IMR-90 (cell line): ENCODE results near the gene KAZN. TPM values are rescaled to one million over a fixed set of nuclear protein-coding genes. Genes with fewer than 3 reads are reported as not detected.

Experiments used
- ATAC-seq: fragments of 200-7000 bp; cut with Tn5 transposase; 2 replicates; pipeline ENCODE4 v1.9.1; 2020; ENCODE audit warnings: low read depth, mild to moderate bottlenecking, moderate library complexity
- BruUV-seq: library from RNA; stranded (reverse); fragments of 400-500 nt; replicated peaks from 2 replicates; lab custom pipeline; 2021; lab: Mats Ljungman, UMichigan
- CTCF ChIA-PET: fragments of 300-600 bp; formaldehyde crosslinking; extraction: SDS; loops from one replicate; lab custom pipeline; 2021; ENCODE audit warnings: antibody characterized with exemption; lab: Yijun Ruan, JAX
- POLR2A ChIA-PET: fragments of 300-600 bp; sonication (Branson Sonifier 250); formaldehyde crosslinking; loops from one replicate; lab custom pipeline; 2022; ENCODE audit warnings: antibody characterized with exemption; ENCODE audit not compliant: unreplicated experiment; lab: Charles Lee
- DNase-seq: peaks from one replicate; pipeline ENCODE4 v3.0.0; 2013
- H2AFZ ChIP-seq: replicated peaks from 2 replicates; pipeline ENCODE3; 2013; ENCODE audit warnings: low read length, mild to moderate bottlenecking; ENCODE audit not compliant: poor library complexity
- H2AK5ac ChIP-seq: 2 replicates; pipeline ENCODE4 v1.6.1; 2013; ENCODE audit warnings: low read depth, low read length, inconsistent platforms
- H2AK9ac ChIP-seq: replicated peaks from 2 replicates; pipeline ENCODE3; 2013; ENCODE audit warnings: mild to moderate bottlenecking, low read depth, low read length, moderate library complexity; ENCODE audit not compliant: poor library complexity
- H2BK120ac ChIP-seq: 2 replicates; pipeline ENCODE4 v1.6.1; 2013; ENCODE audit warnings: low read depth, low read length, inconsistent platforms
- H2BK15ac ChIP-seq: 3 replicates; pipeline ENCODE4 v1.6.1; 2013; ENCODE audit warnings: low read depth, low read length, inconsistent platforms
- H2BK20ac ChIP-seq: 2 replicates; pipeline ENCODE4 v1.6.1; 2013; ENCODE audit warnings: low read depth, mild to moderate bottlenecking, inconsistent platforms, low read length, moderate library complexity
- H2BK5ac ChIP-seq: 2 replicates; pipeline ENCODE4 v1.6.1; 2013; ENCODE audit warnings: mild to moderate bottlenecking, low read depth, low read length, inconsistent platforms; ENCODE audit not compliant: poor library complexity, severe bottlenecking
- H3K14ac ChIP-seq: replicated peaks from 2 replicates; pipeline ENCODE4 v1.6.1; 2013; ENCODE audit warnings: low read depth, low read length, inconsistent platforms
- H3K18ac ChIP-seq: 2 replicates; pipeline ENCODE4 v1.6.1; 2013; ENCODE audit warnings: low read depth, low read length, control low read depth
- H3K23ac ChIP-seq: 2 replicates; pipeline ENCODE4 v1.6.1; 2013; ENCODE audit warnings: low read depth, low read length, inconsistent platforms
- H3K27ac ChIP-seq: 2 replicates; pipeline ENCODE4 v1.5.1; 2013; ENCODE audit warnings: mild to moderate bottlenecking, control low read depth, low read length; ENCODE audit not compliant: insufficient read depth
- H3K27me3 ChIP-seq: 2 replicates; pipeline ENCODE4 v1.6.1; 2013; ENCODE audit warnings: low read length; ENCODE audit not compliant: control insufficient read depth, insufficient read depth
- H3K36me3 ChIP-seq: 2 replicates; pipeline ENCODE4 v1.6.1; 2013; ENCODE audit warnings: low read length, mixed read lengths; ENCODE audit not compliant: control insufficient read depth, insufficient read depth
- H3K4ac ChIP-seq: 2 replicates; pipeline ENCODE4 v1.6.1; 2013; ENCODE audit warnings: low read depth, low read length, inconsistent platforms
- H3K4me1 ChIP-seq: 2 replicates; pipeline ENCODE4 v1.6.1; 2013; ENCODE audit warnings: low read length, mixed read lengths; ENCODE audit not compliant: control insufficient read depth, insufficient read depth
- H3K4me2 ChIP-seq: 2 replicates; pipeline ENCODE4 v1.6.1; 2013; ENCODE audit warnings: low read depth, mild to moderate bottlenecking, control low read depth, low read length, moderate library complexity
- H3K4me3 ChIP-seq: 2 replicates; pipeline ENCODE4 v1.5.1; 2013; ENCODE audit warnings: low read depth, mild to moderate bottlenecking, control low read depth, low read length, moderate library complexity; ENCODE audit not compliant: insufficient read depth
- H3K56ac ChIP-seq: 2 replicates; pipeline ENCODE4 v1.6.1; 2013; ENCODE audit warnings: low read length, inconsistent platforms; ENCODE audit not compliant: insufficient read depth; ENCODE audit errors: extremely low read depth
- H3K79me1 ChIP-seq, 2 experiments: 2 replicates each; pipeline ENCODE4 v1.6.1; 2013; ENCODE audit warnings: low read length in 2 of 2, inconsistent platforms in 1 of 2, low read depth in 1 of 2
- H3K9ac ChIP-seq: 2 replicates; pipeline ENCODE4 v1.6.1; 2013; ENCODE audit warnings: low read depth, low read length, control low read depth
- H3K9me1 ChIP-seq: 2 replicates; pipeline ENCODE4 v1.6.1; 2013; ENCODE audit warnings: low read length, inconsistent platforms; ENCODE audit not compliant: insufficient read depth
- H3K9me3 ChIP-seq: 2 replicates; pipeline ENCODE4 v1.6.1; 2013; ENCODE audit warnings: low read length; ENCODE audit not compliant: control insufficient read depth, insufficient read depth
- H4K20me1 ChIP-seq: 2 replicates; pipeline ENCODE4 v1.6.1; 2013; ENCODE audit warnings: low read length, inconsistent platforms; ENCODE audit not compliant: insufficient read depth
- H4K5ac ChIP-seq: 2 replicates; pipeline ENCODE4 v1.6.1; 2013; ENCODE audit warnings: mild to moderate bottlenecking, low read depth, low read length, control low read depth
- H4K8ac ChIP-seq, 2 experiments: 2 replicates each; pipeline ENCODE4 v1.6.1; 2013; ENCODE audit warnings: low read depth in 2 of 2, low read length in 2 of 2, control low read depth in 1 of 2, inconsistent platforms in 1 of 2
- H4K91ac ChIP-seq: 2 replicates; pipeline ENCODE4 v1.6.1; 2013; ENCODE audit warnings: low read depth, low read length, inconsistent platforms; ENCODE audit not compliant: insufficient read depth
- BHLHE40 ChIP-seq: fragments of 150-350 bp; IDR thresholded peaks from 2 replicates; pipeline ENCODE4 v1.6.1; 2016; ENCODE audit warnings: mild to moderate bottlenecking, low read depth, low read length
- CEBPB ChIP-seq: IDR thresholded peaks from 2 replicates; pipeline ENCODE4 v1.6.1; 2012; ENCODE audit warnings: low read depth, low read length, improper control_type of control experiment
- CHD1 ChIP-seq: IDR thresholded peaks from 2 replicates; pipeline ENCODE4 v1.6.1; 2012; ENCODE audit warnings: low read depth, low read length, improper control_type of control experiment
- ELK1 ChIP-seq: fragments of 150-350 bp; IDR thresholded peaks from 2 replicates; pipeline ENCODE4 v1.6.1; 2016; ENCODE audit warnings: low read depth, mild to moderate bottlenecking, low read length, moderate library complexity, borderline replicate concordance
- FOS ChIP-seq: fragments of 150-350 bp; IDR thresholded peaks from 2 replicates; pipeline ENCODE4 v1.6.1; 2016; ENCODE audit warnings: low read depth, low read length
- MAFK ChIP-seq: IDR thresholded peaks from 2 replicates; pipeline ENCODE4 v1.6.1; 2012; ENCODE audit warnings: low read depth, low read length, improper control_type of control experiment
- MAZ ChIP-seq: IDR thresholded peaks from 2 replicates; pipeline ENCODE4 v1.6.1; 2012; ENCODE audit warnings: low read depth, mild to moderate bottlenecking, low read length, improper control_type of control experiment, moderate library complexity, borderline replicate concordance
- MXI1 ChIP-seq: IDR thresholded peaks from 2 replicates; pipeline ENCODE4 v1.6.1; 2012; ENCODE audit warnings: low read depth, mild to moderate bottlenecking, low read length, moderate library complexity, borderline replicate concordance
- NFE2L2 ChIP-seq: fragments of 150-350 bp; IDR thresholded peaks from 2 replicates; pipeline ENCODE4 v1.6.1; 2016; ENCODE audit warnings: low read depth, mild to moderate bottlenecking, low read length
- POLR2A ChIP-seq: IDR thresholded peaks from 2 replicates; pipeline ENCODE4 v1.6.1; 2012; ENCODE audit warnings: mild to moderate bottlenecking, low read depth, low read length
- RAD21 ChIP-seq: IDR thresholded peaks from 2 replicates; pipeline ENCODE4 v1.6.1; 2012; ENCODE audit warnings: low read length, improper control_type of control experiment
- RCOR1 ChIP-seq: IDR thresholded peaks from 2 replicates; pipeline ENCODE4 v1.6.1; 2012; ENCODE audit warnings: mild to moderate bottlenecking, low read length, improper control_type of control experiment; ENCODE audit not compliant: insufficient replicate concordance
- RFX5 ChIP-seq: IDR thresholded peaks from 2 replicates; pipeline ENCODE4 v1.8.0; 2012; ENCODE audit warnings: low read depth, mild to moderate bottlenecking, low read length, moderate library complexity
- SMC3 ChIP-seq: fragments of 150-350 bp; IDR thresholded peaks from 2 replicates; pipeline ENCODE4 v1.6.1; 2016; ENCODE audit warnings: low read depth, mild to moderate bottlenecking, antibody characterized with exemption, low read length, moderate library complexity
- WGBS, 2 experiments: methylation state at CpG; one replicate each; pipeline versions ENCODE4 v1.1.5 to v1.1.7; 2013; ENCODE audit warnings: missing lambda C conversion rate in 2 of 2; ENCODE audit not compliant: insufficient read length in 1 of 2; ENCODE audit errors: extremely low coverage in 2 of 2; 5-methylcytosine and 5-hydroxymethylcytosine counted together
- dilution Hi-C: fragments of 300-500 bp; cut with HindIII; formaldehyde crosslinking; loops from one replicate; pipeline ENCODE4 v1.14.3; 2018; ENCODE audit warnings: low sequenced_read_pairs; ENCODE audit not compliant: unreplicated experiment
- in situ Hi-C: fragments of 300-500 bp; cut with MboI; formaldehyde crosslinking; loops from 3 replicates; pipeline ENCODE4 v1.14.3; 2019; ENCODE audit warnings: low sequenced_read_pairs, inconsistent platforms, mixed read lengths
- intact Hi-C: fragments of 100-400 bp; cut with micrococcal nuclease; formaldehyde crosslinking; loops from 2 replicates; pipeline ENCODE4 v1.10.0; 2022
- polyA plus RNA-seq, 3 experiments: library from polyadenylated mRNA; depleted of rRNA; stranded (reverse); fragments of >200 nt; gene quantifications; 2 replicates each; pipeline ENCODE4 v1.2.3, GENCODE V29; 2012; ENCODE audit warnings: low replicate concordance in 1 of 3
- total RNA-seq: library from RNA; depleted of rRNA; stranded (reverse); fragments of >200 nt; gene quantifications from 2 replicates; pipeline ENCODE4 v1.2.3, GENCODE V29; 2012
- TF ChIP-seq, protein P1 (sequence below): conservative IDR thresholded peaks from 2 replicates; pipeline ENCODE4 v1.5.1; 2012; ENCODE audit warnings: mild to moderate bottlenecking, low read depth, low read length, improper control_type of control experiment
- TF ChIP-seq, protein P2 (sequence below): fragments of 150-350 bp; IDR thresholded peaks from 2 replicates; pipeline ENCODE4 v1.6.1; 2017; ENCODE audit warnings: mild to moderate bottlenecking, antibody characterized with exemption, low read length, low read depth

The KAZN gene
- total and polyA plus RNA-seq, 2 of the 4 experiments (the other 2 are of a cell fraction): 5.2 to 10.5 TPM

DNA sequence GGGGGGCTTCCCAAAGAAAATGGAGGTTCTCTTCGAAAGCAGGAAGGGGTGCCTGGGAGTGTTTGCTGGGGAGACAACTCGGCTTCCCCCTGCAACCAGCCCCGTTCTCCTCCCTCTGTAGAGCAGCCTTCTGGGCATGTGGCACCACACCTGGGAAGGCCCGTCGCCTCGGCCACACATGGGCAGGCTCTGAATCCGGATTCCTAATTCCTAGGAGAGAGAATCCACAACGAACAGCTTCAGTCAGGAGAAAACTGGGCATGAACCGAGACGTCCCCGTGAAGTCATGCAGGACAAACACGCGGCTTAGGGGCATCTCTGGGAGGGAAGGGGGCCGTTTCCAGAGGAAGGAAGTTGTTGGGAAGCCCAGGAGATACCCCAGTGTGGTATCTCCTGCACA lies 224.5 kb downstream of the KAZN start:
- DNase-seq (no peak), ATAC-seq (no peak)
- TF ChIP-seq, protein P1, sequence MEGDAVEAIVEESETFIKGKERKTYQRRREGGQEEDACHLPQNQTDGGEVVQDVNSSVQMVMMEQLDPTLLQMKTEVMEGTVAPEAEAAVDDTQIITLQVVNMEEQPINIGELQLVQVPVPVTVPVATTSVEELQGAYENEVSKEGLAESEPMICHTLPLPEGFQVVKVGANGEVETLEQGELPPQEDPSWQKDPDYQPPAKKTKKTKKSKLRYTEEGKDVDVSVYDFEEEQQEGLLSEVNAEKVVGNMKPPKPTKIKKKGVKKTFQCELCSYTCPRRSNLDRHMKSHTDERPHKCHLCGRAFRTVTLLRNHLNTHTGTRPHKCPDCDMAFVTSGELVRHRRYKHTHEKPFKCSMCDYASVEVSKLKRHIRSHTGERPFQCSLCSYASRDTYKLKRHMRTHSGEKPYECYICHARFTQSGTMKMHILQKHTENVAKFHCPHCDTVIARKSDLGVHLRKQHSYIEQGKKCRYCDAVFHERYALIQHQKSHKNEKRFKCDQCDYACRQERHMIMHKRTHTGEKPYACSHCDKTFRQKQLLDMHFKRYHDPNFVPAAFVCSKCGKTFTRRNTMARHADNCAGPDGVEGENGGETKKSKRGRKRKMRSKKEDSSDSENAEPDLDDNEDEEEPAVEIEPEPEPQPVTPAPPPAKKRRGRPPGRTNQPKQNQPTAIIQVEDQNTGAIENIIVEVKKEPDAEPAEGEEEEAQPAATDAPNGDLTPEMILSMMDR: no peak
- TF ChIP-seq MAFK: no peak
- no peak for TF ChIP-seq RCOR1
- TF ChIP-seq SMC3: no peak
- no peak for TF ChIP-seq RAD21
- TF ChIP-seq RFX5: no peak
- no peak for TF ChIP-seq ELK1
- TF ChIP-seq FOS: no peak
- no peak for TF ChIP-seq CHD1
- no peak for TF ChIP-seq POLR2A
- TF ChIP-seq MXI1: no peak
- TF ChIP-seq BHLHE40: no peak
- TF ChIP-seq, protein P2, sequence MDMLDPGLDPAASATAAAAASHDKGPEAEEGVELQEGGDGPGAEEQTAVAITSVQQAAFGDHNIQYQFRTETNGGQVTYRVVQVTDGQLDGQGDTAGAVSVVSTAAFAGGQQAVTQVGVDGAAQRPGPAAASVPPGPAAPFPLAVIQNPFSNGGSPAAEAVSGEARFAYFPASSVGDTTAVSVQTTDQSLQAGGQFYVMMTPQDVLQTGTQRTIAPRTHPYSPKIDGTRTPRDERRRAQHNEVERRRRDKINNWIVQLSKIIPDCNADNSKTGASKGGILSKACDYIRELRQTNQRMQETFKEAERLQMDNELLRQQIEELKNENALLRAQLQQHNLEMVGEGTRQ: no peak
- no peak for TF ChIP-seq CEBPB
- TF ChIP-seq NFE2L2: no peak
- no peak for TF ChIP-seq MAZ

More for the DNA sequence above, 224.5 kb downstream of the KAZN start:
- Histone ChIP-seq H3K27ac (no peak overlapping the region), H3K9me1 (peaks cover 12% of the 10 kb centered on the region; the same call in 1 of the 2 replicates), H4K5ac (no peak overlapping the region), H4K91ac (no peak overlapping the region), H3K9ac (no peak overlapping the region), H4K8ac (no peak overlapping the region), H3K4me1 (peaks cover 12% of the 10 kb centered on the region; the same call in 1 of the 2 replicates), H3K79me1 (no peaks in the 10 kb centered on the region), H2BK120ac (no peak overlapping the region), H2AFZ (no peak overlapping the region), H2BK5ac (no peak overlapping the region), H3K36me3 (no peaks in the 10 kb centered on the region), H3K18ac (no peak overlapping the region), H3K14ac (no peak overlapping the region), H2AK5ac (no peak overlapping the region), H3K4me3 (no peak overlapping the region), H2BK15ac (no peak overlapping the region), H3K56ac (no peak overlapping the region), H3K4me2 (no peak overlapping the region), H3K23ac (no peak overlapping the region), H2BK20ac (no peak overlapping the region), H3K27me3 (peaks cover 3% of the 10 kb centered on the region; the same call in 1 of the 2 replicates), H3K4ac (no peak overlapping the region), H2AK9ac (no peak overlapping the region), H4K20me1 (no peaks in the 10 kb centered on the region), H3K9me3 (no peaks in the 10 kb centered on the region)
- BruUV-seq: no TSS peak
- dilution Hi-C loops: no loop called here
- intact Hi-C loops: no loop called here
- in situ Hi-C loops: no loop called here
- CTCF ChIA-PET: no interaction called here
- POLR2A ChIA-PET: no interaction called here
- 92% methylated on average over 2 of the region's 14 CpGs; no CpG with 5 or more reads in 1 of the 2 experiments for WGBS, 2 experiments
